T-helper 2 cell treated with Interferon-gamma antibody and Interleukin-4, amounts not matched to agents 100 ng/mL and 5 ng/mL, for 36 hours (primary cell): ENCODE measurements around the gene PCARE. TPM values are rescaled to one million over a fixed set of nuclear protein-coding genes. Genes with fewer than 3 reads are reported as not detected.

Source experiments
- intact Hi-C: fragments of 100-400 bp; cut with micrococcal nuclease; formaldehyde crosslinking; loops from one replicate; pipeline ENCODE4 v1.15.1; 2023
- total RNA-seq: library from RNA; stranded (reverse); gene quantifications from 2 replicates; pipeline ENCODE4 v1.2.3, GENCODE V29; 2022

Gene PCARE
- total RNA-seq, 1 donor from 2014 or later = not detected

- intact Hi-C loops = no loop called here
Measured at GRCh38 chr2:29063646-29064345, 10.5 kb downstream of the PCARE start.

DNA sequence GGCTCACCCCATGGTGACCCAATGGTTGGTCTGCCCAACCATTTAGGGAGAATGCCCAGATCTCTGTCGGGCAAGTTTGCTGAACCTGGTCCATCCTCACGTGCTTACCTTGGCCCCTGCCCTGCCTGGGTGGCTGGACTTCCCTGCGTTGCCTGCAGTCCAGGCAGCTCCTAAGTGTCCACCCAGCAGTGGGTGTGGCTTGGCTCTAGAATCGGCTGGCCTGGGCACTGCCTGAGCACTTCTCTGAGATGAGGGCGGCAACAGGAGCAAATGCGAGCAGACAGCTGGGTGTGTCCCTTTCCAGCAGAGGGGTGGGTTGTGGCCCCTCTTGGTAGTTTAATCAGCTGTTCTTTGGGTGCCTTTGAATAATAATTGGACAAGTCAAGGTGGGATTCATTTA is 11.3 kb downstream of the PCARE start:
- intact Hi-C loops = no loop called here

DNA sequence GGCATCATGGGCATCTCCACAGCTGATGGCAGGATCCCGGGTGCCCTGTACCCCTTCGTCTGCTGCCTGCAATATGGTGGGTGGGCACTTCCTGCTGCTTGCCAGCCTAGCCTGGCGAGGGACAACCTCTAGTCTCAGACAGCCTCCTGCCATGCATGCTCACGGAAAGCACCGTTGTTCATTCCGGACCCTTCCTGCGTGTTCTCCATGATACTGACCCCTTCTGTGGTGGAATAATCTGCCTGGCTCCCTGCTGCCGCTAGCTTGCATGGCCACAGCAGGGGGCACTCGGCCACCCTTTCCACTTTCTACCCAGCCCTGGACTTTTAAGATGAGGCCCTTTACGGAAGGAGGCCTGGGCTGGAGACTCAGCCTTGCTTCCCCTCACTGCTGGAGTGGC is 12.0 kb downstream of the PCARE start:
- intact Hi-C loops = no loop called here

DNA sequence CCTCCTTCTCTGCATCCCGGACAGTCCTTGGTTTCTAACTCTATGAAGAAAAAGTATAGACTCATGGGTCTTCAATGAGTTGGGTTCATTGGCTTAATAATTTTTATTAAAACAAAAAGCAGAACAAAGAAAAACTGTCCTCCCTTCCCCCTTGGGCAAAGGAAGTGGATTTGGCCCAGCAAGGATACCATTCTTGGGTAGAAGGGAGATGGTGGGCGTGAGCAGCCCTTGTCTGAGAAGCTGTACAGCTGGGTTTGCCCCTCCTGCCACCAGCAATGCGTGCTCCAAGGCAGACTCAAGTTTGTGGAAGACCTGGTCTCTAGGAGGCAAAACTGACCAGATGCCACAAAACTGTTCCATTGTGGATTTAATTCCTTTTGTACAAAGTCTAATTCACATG is 12.7 kb downstream of the PCARE start:
- intact Hi-C loops = no loop called here

- intact Hi-C loops = no loop called here
Measured at GRCh38 chr2:29061176-29061575, 13.1 kb downstream of the PCARE start.

DNA sequence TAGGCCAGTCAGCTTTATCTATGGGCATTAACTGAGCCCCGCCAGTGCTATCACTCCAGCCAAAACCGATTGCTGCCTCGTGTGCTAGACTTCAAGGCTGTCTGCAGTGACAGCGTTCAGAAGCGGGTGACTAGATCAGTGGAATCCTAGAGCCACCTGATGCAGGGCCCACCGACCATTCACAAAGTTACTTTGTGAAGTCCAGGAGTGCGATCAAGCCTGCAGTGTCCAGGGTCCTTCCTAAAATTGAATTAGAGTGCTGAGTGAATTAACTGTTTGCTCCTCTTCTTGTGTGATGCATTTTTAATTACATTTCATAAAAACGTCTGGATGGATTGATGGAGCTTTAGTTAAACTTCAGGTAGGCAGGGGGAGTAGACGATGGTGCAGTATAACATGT is 13.9 kb downstream of the PCARE start:
- intact Hi-C loops = no loop called here

DNA sequence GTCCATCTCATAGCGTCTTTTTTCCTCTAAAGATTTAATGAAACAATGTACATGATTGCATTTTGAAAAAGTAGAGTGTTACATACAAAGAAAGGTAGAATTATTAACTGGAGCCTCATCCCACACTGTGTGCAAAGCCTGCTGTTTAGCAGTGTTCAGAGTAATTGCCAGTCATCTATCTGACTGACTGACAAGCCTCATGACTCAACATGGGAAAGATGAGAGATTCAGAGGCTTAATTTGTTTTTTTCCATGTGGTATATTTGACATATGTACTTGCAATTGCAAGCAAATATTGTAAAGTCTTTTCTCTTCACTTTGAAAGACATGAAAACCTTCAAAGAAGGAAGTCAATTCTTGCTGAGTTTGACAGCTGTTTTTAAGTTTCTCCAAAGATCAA is 14.7 kb downstream of the PCARE start:
- intact Hi-C loops = loop anchor here (10.0 kb wide), 1 partner anchor 135 kb away; no protein-coding TSS in a partner anchor

GRCh38 chr2:29057006-29057405 is 17.3 kb downstream of the PCARE start:
- intact Hi-C loops = loop anchor here (10.0 kb wide), 1 partner anchor 138 kb away; no protein-coding TSS in a partner anchor

GRCh38 chr2:29056452-29056851 is 17.9 kb downstream of the PCARE start:
- intact Hi-C loops = loop anchor here (10.0 kb wide), 1 partner anchor 138 kb away; no protein-coding TSS in a partner anchor

DNA sequence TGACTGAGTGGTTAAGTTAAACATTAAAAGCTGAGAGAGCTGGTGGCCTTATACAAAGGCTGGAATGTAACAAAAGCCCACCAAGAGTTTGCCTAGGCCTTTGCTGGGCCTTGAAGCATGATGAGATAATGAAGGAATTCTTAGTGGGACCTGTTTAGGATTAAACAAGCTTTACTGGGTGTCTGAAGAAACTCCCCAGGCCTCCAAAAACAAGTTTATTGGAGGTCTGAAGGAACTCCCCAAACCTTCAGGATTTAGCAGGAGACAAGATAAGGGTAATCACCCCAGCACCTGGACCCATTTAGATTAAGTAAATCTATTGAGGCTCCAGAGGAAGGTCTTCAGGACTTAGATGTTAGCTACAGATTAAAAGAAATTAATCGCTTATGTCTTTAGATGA is 18.7 kb downstream of the PCARE start:
- intact Hi-C loops = loop anchor here (10.0 kb wide), 1 partner anchor 139 kb away; no protein-coding TSS in a partner anchor

GRCh38 chr2:29054430-29054829 is 19.9 kb downstream of the PCARE start:
- intact Hi-C loops = loop anchor here (10.0 kb wide), 1 partner anchor 140 kb away; no protein-coding TSS in a partner anchor

DNA sequence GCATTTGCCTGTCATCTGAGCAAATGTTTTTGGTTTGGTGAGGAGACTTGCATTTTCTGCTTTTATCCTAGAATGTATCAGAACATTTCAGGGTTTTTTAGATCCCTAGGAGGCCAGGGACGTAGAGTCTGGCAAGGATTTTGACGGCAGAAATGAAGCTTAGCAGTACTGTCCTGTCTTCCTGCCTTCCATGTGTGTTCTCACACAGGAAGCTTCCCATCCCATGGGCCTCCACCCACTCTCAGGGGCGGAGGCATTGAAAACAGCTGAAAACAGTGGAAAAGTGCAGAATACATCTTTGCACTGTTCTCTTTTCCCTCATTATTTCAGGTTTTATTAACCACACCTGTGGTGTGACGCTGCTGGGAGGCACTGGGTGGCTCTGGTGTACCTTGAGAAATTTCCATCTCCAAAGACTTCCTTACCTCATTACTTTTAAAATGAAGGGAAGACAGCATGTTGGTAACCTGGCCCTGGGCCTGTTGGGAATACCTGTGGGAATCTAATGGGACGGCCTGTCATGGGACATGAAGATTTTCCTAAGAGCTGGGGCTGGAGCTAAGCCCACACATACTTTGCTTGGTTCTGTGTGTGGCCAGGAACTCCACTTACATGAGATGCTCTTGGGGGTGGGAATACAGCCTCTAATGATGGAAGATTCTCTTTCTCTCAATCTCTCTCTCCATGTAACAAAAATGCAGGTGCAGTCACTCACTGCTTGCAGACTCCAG is 20.5 kb downstream of the PCARE start:
- intact Hi-C loops = loop anchor here (10.0 kb wide), 1 partner anchor 141 kb away; no protein-coding TSS in a partner anchor

- intact Hi-C loops = loop anchor here (10.0 kb wide), 1 partner anchor 142 kb away; no protein-coding TSS in a partner anchor
Measured at GRCh38 chr2:29053223-29053622, 21.1 kb downstream of the PCARE start.

DNA sequence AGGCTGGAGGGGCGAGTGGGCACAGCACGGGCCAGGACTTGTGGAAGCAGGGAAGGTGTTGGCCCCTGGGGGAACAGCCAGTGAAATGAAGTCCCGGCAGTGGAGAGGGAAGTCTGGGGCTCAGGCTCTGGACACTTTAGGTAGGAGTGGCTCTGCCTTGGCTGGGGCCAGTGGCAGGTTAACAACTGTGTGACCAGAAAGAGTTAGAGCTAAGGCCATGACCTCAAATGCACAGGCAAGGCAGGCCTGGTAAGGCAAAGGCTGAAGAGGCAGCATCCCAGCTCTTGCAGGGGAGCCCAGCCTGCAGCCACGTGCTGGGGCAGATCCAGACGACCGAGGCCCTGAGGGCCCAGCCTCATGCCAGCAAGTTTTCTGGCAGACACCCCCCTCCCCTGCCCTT is 21.5 kb downstream of the PCARE start:
- intact Hi-C loops = loop anchor here (10.0 kb wide), 1 partner anchor 142 kb away; no protein-coding TSS in a partner anchor

DNA sequence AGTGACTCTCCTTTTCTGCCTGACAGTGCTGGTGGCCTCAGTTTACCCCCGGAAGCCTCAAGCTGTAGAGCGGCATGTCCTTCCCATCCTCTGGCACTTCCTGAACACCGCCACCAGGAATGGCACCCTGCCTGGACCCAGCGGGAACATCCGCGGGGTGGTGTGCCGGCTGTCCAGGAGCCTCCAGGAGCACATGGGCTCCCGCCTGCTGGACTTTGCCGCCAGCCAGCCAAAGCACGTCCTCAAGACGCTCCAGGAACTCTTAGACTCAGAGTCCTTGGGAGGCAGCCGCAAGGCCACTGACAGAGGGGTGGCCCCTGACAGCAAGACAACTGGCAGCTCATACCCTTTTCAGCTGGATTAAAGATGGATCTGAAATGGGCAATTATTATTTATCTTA is 22.6 kb downstream of the PCARE start:
- intact Hi-C loops = loop anchor here (10.0 kb wide), 1 partner anchor 143 kb away; no protein-coding TSS in a partner anchor

- intact Hi-C loops = loop anchor here (10.0 kb wide), 1 partner anchor 144 kb away; no protein-coding TSS in a partner anchor
Measured at GRCh38 chr2:29050591-29050990, 23.7 kb downstream of the PCARE start.

- intact Hi-C loops = no loop called here
Measured at GRCh38 chr2:29047083-29047845, 27.1 kb downstream of the PCARE start.

GRCh38 chr2:29046321-29046720 is 28.0 kb downstream of the PCARE start:
- intact Hi-C loops = no loop called here

DNA sequence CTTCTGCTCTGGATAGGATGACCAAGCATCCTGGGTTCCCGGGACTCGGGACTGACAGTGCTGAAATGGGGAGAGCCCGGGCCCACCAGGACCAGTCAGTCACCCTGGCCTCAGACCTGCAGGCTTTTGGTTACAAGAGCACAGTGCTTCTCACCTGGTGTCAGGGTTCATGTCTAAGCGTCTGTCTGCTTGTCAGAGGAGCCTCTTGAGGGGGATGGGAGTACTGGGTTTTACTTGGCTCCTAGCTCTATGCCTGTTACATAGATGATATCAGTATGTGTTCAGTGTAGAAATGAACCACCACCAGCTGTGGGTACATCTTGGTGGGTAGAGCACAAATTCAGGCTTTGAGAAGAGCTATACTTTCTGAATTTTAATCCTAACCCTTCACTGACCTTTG is 29.9 kb downstream of the PCARE start:
- intact Hi-C loops = no loop called here

DNA sequence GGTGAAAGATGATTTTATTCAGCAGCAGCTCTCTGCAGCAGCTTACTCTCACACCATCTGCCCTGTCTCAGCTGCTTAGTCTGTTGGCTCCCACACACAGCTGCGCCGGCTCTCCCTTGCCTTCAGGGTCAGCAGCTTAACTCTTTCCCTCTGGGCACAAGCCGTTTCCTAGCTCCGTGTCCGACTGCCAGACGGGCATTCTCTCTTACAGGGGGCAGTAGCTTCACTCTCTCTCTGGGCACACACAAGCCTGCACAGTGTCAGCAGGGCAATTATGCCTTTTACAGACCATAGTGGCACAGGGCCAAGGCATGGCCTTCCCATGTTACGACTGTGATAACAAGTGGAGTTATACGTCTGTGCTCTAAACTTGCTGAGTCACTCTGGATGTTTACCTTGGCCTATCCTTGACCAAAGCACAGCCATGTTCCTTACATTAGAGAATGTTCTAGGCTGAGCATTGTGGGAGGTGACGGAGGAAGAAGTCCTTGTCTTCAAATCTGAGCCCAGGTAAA is 31.7 kb downstream of the PCARE start:
- intact Hi-C loops = no loop called here

DNA sequence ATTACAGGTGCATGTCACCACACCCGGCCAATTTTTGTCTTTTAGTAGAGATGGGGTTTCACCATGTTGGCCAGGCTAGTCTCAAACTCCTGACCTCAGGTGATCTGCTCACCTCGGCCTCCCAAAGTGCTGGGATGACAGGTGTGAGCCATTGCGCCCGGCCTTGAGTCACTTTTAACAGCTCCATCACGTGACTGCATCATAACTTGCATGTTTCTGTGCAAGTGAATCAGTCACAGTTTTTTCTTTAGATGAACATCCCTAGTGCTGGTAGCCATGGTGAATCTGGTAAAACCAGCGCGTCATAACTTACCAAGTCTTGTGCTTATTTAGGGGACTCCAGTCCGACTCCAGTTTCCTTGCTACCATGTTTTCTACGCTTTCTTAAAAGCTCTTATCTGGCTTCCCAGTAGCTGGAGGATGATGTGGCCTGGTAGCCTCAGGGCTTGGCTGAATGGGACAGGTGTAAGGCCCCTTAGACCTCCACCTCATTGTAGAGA is 33.1 kb downstream of the PCARE start:
- intact Hi-C loops = no loop called here
